Neural cell (in vitro differentiated cells): ENCODE measurements around the gene ADAMTS16. TPM values are rescaled to one million over a fixed set of nuclear protein-coding genes. Genes with fewer than 3 reads are reported as not detected.

Experiments
- H2AFZ ChIP-seq: fragments of 200-600, 300-800 bp; sonication (generic), shearing (Covaris generic); 2 replicates; pipeline ENCODE4 v1.6.0; 2014; ENCODE audit warnings: low read depth, mild to moderate bottlenecking, antibody characterized with exemption, low read length, moderate library complexity
- H3F3A ChIP-seq: fragments of 200-600 bp; shearing (Covaris generic); 2 replicates; pipeline ENCODE4 v1.6.1; 2016; ENCODE audit warnings: mild to moderate bottlenecking, moderate library complexity, mixed read lengths, antibody characterized with exemption, low read length; ENCODE audit not compliant: insufficient read depth, poor library complexity, severe bottlenecking
- H3K27ac ChIP-seq: fragments of 200-600, 300-800 bp; sonication (generic), shearing (Covaris generic); 2 replicates; pipeline ENCODE4 v1.5.1; 2014; ENCODE audit warnings: mild to moderate bottlenecking, low read length, moderate library complexity
- H3K27me3 ChIP-seq: fragments of 300-800, 200-600 bp; sonication (generic), shearing (Covaris generic); 2 replicates; pipeline ENCODE4 v1.6.0; 2014; ENCODE audit warnings: mild to moderate bottlenecking, low read depth, low read length, moderate library complexity; ENCODE audit not compliant: insufficient read depth
- H3K36me3 ChIP-seq: fragments of 300-800, 200-600 bp; sonication (generic), shearing (Covaris generic); 2 replicates; pipeline ENCODE4 v1.5.1; 2014; ENCODE audit warnings: mild to moderate bottlenecking, antibody characterized with exemption, low read length, moderate library complexity; ENCODE audit not compliant: insufficient read depth
- H3K4me2 ChIP-seq: fragments of 300-800, 200-600 bp; sonication (generic), shearing (Covaris generic); 2 replicates; pipeline ENCODE4 v1.6.0; 2014; ENCODE audit warnings: mild to moderate bottlenecking, low read length
- H3K4me3 ChIP-seq: fragments of 300-800, 200-600 bp; sonication (generic), shearing (Covaris generic); 2 replicates; pipeline ENCODE4 v1.5.1; 2014; ENCODE audit warnings: mild to moderate bottlenecking, low read length, moderate library complexity
- H3K79me2 ChIP-seq: fragments of 200-600 bp; shearing (Covaris generic); replicated peaks from 2 replicates; pipeline ENCODE4 v1.6.0; 2014; ENCODE audit warnings: mild to moderate bottlenecking, low read length, moderate library complexity; ENCODE audit not compliant: insufficient read depth
- H3K9ac ChIP-seq: fragments of 300-800, 200-600 bp; sonication (generic), shearing (Covaris generic); 2 replicates; pipeline ENCODE4 v1.6.1; 2016; ENCODE audit warnings: mild to moderate bottlenecking, low read length, mixed read lengths
- H3K9me2 ChIP-seq: fragments of 200-600 bp; shearing (Covaris generic); 2 replicates; pipeline ENCODE4 v1.6.1; 2016; ENCODE audit warnings: mild to moderate bottlenecking, low read length, mixed read lengths; ENCODE audit not compliant: insufficient read depth
- H3K9me3 ChIP-seq: fragments of 200-600, 300-800 bp; sonication (generic), shearing (Covaris generic); 2 replicates; pipeline ENCODE4 v1.6.1; 2016; ENCODE audit warnings: mild to moderate bottlenecking, mixed run types, low read length, moderate library complexity, mixed read lengths
- H4K20me1 ChIP-seq: fragments of 200-600 bp; shearing (Covaris generic); 2 replicates; pipeline ENCODE4 v1.6.1; 2016; ENCODE audit warnings: mild to moderate bottlenecking, mixed run types; ENCODE audit not compliant: insufficient read depth
- CTCF ChIP-seq: fragments of 450-650 bp; IDR thresholded peaks from 2 replicates; pipeline ENCODE4 v1.5.1; 2014; ENCODE audit warnings: antibody characterized with exemption, mild to moderate bottlenecking, moderate library complexity; ENCODE audit not compliant: poor library complexity, severe bottlenecking
- EP300 ChIP-seq: fragments of 450-650 bp; conservative IDR thresholded peaks from 2 replicates; pipeline ENCODE4 v1.6.1; 2014; ENCODE audit warnings: antibody characterized with exemption, mild to moderate bottlenecking, moderate library complexity; ENCODE audit not compliant: poor library complexity, severe bottlenecking
- EZH2 ChIP-seq: fragments of 200-600, 300-800 bp; shearing (Covaris generic), sonication (generic); IDR thresholded peaks from 2 replicates; pipeline ENCODE4 v1.6.1; 2014; ENCODE audit warnings: antibody characterized with exemption, low read length, borderline replicate concordance, mild to moderate bottlenecking; ENCODE audit not compliant: insufficient read depth, poor library complexity, severe bottlenecking
- MXI1 ChIP-seq: fragments of 450-650 bp; conservative IDR thresholded peaks from 2 replicates; pipeline ENCODE4 v1.6.1; 2014; ENCODE audit warnings: antibody characterized with exemption, mild to moderate bottlenecking; ENCODE audit not compliant: poor library complexity, severe bottlenecking
- POLR2AphosphoS5 ChIP-seq: IDR thresholded peaks from 2 replicates; pipeline ENCODE4 v1.6.1; 2012
- RAD21 ChIP-seq: fragments of 450-650 bp; conservative IDR thresholded peaks from 2 replicates; pipeline ENCODE4 v1.6.1; 2014; ENCODE audit warnings: antibody characterized with exemption, mild to moderate bottlenecking, moderate library complexity
- REST ChIP-seq: IDR thresholded peaks from 2 replicates; pipeline ENCODE4 v1.6.1; 2012; ENCODE audit warnings: borderline replicate concordance
- SMC3 ChIP-seq: fragments of 450-650 bp; conservative IDR thresholded peaks from 2 replicates; pipeline ENCODE4 v1.6.1; 2014; ENCODE audit warnings: antibody characterized with exemption, mild to moderate bottlenecking, moderate library complexity; ENCODE audit not compliant: poor library complexity
- TAF1 ChIP-seq: IDR thresholded peaks from 2 replicates; pipeline ENCODE4 v1.6.1; 2012; ENCODE audit warnings: low read depth
- polyA plus RNA-seq: library from polyadenylated mRNA; depleted of rRNA; stranded (reverse); fragments of >200 nt; gene quantifications from 2 replicates; pipeline ENCODE4 v1.2.3, GENCODE V29; 2014

The ADAMTS16 gene
- polyA plus RNA-seq, 1 donor from 2014 or later = 1.3 TPM

- H3F3A ChIP-seq = no peaks in the 10 kb centered on the region
- no peak overlapping the region for H3K4me3 ChIP-seq
- no peaks in the 10 kb centered on the region for H3K79me2 ChIP-seq
- TF ChIP-seq RAD21 = no peak
- TF ChIP-seq TAF1 = no peak
- TF ChIP-seq SMC3 = no peak
- TF ChIP-seq CTCF = no peak
- TF ChIP-seq MXI1 = no peak
- TF ChIP-seq REST = no peak
- no peak for TF ChIP-seq POLR2AphosphoS5
- TF ChIP-seq EP300 = no peak
- no peak for TF ChIP-seq EZH2
- no peak overlapping the region for H3K9ac ChIP-seq
- no peaks in the 10 kb centered on the region for H3K9me3 ChIP-seq
- no peak overlapping the region for H3K27ac ChIP-seq
- no peaks in the 10 kb centered on the region for H3K27me3 ChIP-seq
- no peak overlapping the region for H2AFZ ChIP-seq
- H3K9me2 ChIP-seq = no peaks in the 10 kb centered on the region
- no peaks in the 10 kb centered on the region for H4K20me1 ChIP-seq
- H3K4me2 ChIP-seq = no peak overlapping the region
- no peaks in the 10 kb centered on the region for H3K36me3 ChIP-seq
These were observed 211.3 kb downstream of the ADAMTS16 start for GRCh38 chr5:5351288-5351979.

GRCh38 chr5:5352675-5353074 is 212.5 kb downstream of the ADAMTS16 start:
- TF ChIP-seq MXI1 (no peak), REST (no peak), RAD21 (no peak), EZH2 (no peak), EP300 (no peak), TAF1 (no peak), POLR2AphosphoS5 (no peak), SMC3 (no peak), CTCF (no peak)
- no peaks in the 10 kb centered on the region for H3K36me3 ChIP-seq
- no peaks in the 10 kb centered on the region for H3K27me3 ChIP-seq
- H3K9me2 ChIP-seq = no peaks in the 10 kb centered on the region
- no peaks in the 10 kb centered on the region for H3F3A ChIP-seq
- H3K27ac ChIP-seq = no peak overlapping the region
- no peak overlapping the region for H3K9ac ChIP-seq
- no peak overlapping the region for H3K4me2 ChIP-seq
- H3K4me3 ChIP-seq = no peak overlapping the region
- no peaks in the 10 kb centered on the region for H3K9me3 ChIP-seq
- H2AFZ ChIP-seq = no peak overlapping the region
- no peaks in the 10 kb centered on the region for H4K20me1 ChIP-seq
- H3K79me2 ChIP-seq = no peaks in the 10 kb centered on the region
